HG02938 (cell line): ENCODE data around the gene HEATR5A.
"Not testable (repeated sequence)": the region's sequence is repeated elsewhere in the genome, so short reads cannot be mapped to it uniquely, and the experiment has no call there.

Source experiments
- ATAC-seq: cut with Tn5 transposase; IDR thresholded peaks from one replicate; pipeline ENCODE4 v1.9.1; 2021; ENCODE audit warnings: mild to moderate bottlenecking, moderate library complexity; ENCODE audit not compliant: unreplicated experiment

Gene HEATR5A

DNA sequence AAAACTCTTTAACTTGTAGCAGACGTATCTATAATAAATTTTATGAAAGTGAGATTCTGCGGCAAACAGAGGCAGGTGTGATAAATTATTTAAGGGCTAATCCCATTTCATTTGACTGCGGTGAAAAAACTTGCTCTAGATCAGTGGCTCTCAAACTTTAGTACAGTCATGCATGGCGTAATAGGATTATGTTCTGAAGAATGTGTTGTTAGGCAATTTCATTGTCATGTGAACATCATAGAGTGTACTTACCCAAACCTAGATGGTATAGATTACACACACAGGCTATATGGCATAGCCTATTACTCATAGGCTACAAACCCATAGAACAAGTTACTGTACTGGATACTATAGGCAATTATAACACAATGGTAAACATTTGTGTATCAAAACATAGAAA lies 83.7 kb downstream of the HEATR5A start:
- ATAC-seq, result no peak

DNA sequence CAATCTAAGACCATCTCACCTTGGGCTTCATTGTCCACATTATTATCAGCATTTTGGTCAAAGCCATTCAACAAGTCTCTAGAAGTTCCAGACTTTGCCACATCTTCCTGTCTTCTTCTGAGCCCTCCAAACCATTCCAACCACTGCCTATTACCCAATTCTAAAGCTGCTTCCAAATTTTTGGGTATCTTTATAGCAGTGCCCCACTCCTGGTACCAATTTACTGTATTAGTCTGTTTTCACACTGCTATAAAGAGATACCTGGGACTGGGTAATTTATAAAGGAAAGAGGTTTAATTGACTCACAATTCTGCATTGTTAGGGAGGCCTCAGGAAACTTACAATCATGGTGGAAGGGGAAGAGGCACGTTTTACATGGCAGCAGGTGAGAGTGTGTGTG lies 89.0 kb downstream of the HEATR5A start:
- ATAC-seq, result not testable (repeated sequence)

DNA sequence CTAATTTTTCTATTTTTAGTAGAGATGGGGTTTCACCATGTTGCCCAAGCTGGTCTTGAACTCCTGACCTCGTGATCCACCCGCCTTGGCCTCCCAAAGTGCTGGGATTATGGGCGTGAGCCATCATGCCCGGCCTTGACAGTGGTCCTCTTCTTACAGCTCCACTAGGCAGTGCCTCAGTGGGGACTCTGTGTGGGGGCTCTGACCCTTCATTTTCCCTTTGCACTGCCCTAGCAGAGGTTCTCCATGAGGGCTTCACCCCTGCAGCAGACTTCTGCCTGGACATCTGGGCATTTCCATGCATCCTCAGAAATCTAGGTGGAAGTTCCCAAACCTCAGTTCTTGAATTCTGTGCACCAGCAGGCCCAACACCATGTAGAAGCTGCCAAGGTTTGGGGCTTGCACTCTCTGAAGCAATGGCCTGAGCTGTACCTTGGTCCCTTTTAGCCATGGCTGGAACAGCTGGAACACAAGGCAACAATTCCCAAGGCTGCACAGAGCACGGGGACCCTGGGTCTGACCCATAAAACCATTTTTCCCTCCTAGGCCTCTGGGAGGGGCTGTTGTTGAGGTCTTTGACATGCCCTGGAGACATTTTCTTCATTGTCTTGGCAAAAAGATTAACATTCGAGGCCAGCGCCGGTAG lies 90.4 kb downstream of the HEATR5A start:
- ATAC-seq, result not testable (repeated sequence)

DNA sequence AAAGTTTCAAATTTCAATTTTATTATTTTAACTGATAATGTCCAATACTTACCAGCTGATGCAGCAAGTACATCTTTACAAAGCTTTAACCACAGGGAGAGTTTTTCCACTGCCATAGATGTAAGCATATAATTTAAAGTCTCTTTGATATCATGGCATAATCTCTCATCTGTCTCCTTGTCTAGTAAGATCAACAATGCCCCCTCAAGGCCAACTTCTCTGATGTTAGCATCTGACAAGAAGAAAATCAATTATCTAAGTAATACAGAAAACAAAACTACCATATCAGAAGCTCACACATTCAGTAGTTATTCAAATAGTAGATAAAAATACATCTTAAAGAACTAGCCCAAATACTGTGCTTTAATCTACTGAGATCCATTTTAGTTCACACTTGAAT lies 94.2 kb downstream of the HEATR5A start:
- no peak for ATAC-seq

DNA sequence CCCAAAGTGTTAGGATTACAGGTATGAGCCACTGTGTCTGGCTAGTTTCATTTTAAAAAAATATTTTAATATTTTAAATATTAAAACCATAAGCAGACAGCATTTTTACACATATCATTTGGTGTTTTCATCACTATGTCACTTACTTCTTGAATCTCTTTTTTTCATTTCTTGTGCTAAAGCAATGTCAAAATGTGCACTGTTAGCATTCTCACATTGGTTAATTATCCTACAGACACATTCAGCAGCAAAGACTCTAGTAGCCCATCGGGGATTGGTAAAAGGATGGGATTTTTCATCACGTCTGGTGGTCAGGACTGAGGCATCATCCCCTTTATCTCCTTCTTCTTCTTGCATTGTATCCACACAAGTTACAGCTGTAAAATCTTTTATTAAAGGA lies 96.9 kb downstream of the HEATR5A start:
- ATAC-seq, result no peak

DNA sequence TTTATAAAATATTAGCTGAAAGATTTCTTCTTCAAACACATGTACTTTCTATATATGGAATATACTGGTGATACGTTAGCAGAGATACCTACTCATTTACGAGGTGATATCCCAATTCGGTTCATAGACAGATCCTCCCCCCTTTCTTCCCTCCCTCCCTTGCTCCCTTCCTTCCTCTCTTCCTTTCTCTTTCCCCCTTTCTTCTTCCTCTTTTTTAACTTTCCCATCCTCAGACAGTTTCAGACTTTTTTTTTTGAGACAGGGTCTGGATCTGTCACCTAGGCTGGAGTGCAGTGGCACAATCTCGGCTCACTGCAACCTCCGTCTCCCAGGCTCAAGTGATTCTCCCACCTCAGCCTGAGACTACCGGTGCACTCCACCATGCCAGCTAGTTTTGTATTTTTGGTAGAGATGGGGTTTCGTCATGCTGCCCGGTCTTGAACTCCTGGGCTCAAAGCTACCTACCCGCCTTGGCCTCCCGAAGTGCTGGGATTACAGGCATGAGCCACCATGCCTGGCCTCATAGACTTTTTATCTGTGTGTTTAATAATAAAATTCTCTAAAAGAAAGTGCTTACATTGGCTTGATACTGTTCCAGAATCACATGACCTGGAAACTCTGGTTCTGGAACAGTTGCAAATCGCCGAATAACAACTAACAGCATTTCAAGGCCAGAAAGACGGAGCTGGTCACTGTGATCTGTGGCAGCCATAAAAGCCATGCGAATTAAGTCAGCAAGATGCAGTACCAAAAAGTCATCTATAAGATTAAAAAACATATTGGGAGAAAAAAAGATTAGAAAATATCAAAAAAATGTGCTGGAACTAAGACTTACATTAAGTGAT lies 99.2 kb downstream of the HEATR5A start:
- ATAC-seq, result no peak

DNA sequence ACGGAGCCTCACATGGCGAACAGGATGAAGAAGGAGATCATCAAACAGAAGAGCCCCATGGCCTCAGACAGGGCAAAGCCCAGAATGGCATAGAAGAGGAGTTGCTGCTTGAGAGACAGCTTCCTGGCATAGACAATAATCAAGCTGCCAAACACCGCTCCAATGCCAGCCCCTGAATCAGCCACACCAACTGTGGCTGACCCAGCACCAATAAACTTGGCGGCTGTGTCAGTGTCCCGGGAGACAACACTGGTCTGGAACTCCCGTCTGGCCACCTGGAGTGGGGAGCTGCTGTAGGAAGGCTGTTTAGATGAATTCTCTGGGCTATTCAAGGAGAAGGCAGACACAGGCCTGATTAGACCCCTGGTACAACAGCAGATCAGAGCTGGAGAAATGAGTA lies 100.1 kb downstream of the HEATR5A start:
- no peak for ATAC-seq

DNA sequence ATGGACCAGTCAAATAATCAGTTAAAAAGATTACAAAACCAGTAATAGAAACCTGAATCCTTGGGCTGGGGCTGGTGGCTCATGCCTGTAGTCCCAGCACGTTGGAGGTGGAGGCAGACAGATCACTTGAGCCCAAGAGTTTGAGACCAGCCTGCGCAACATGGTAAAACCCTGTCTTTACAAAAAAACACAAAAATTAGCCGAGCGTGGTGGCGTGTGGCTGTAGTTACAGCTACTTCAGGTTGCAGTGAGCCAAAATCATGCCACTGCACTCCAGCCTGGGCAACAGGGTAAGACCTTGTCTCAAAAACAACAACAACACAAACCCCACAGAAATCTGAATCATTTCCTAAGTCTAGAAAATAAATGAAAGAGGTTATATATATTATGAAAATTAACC lies 100.6 kb downstream of the HEATR5A start:
- no peak for ATAC-seq

DNA sequence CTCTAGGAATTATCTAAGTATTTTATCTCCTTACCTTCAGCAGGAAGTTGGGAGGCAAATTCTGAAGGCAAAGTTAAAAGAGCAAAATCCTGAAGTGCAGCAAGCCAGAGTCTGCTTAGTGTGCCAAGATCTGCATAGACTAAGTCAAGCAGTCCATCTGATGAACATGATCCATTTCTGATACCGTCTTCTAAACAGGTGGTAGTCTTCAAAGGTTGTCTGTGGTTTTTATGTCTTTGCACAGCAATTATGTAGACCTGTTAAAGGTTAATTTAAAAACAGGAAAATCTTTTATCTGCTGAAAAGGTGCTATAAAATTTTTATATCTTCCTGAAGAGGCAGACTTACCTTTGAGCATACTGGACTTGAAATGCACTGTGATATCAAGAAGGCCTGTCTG lies 107.4 kb downstream of the HEATR5A start:
- ATAC-seq, result no peak

DNA sequence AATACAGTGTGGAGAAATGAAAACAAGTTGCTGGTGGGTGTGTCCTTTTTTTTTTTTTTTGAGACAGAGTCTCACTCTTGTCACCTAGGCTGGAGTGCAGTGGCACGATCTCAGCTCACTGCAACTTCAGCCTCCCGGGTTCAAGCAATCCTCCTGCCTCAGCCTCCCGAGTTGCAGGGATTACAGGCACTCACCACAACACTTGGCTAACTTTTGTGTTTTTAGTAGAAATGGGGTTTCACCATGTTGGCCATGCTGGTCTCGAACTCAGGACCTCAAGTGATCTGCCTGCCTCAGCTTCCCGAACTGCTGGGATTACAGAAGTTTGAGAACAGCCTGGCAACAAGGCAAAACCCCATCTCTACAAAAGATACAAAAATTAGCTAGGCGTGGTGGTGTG lies 108.0 kb downstream of the HEATR5A start:
- ATAC-seq, result not testable (repeated sequence)

DNA sequence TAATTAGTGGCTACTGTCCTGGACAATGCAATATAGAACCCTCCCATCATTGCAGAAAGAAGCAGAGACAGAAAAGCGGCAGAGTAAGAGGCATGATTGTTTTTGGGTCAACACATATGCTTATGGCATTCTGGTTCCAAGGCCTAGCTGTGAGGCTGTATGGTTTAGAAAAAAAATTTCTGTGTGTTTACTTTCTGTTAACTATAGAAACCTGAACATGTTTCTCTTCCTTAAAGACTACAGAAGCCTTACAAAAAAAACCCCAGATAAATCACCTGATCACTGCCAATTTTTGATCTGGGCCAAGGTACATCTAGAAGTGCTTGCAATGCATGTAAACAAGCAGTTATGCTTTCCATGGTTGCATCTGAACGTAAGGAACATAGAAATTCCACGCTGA lies 112.7 kb downstream of the HEATR5A start:
- no peak for ATAC-seq

DNA sequence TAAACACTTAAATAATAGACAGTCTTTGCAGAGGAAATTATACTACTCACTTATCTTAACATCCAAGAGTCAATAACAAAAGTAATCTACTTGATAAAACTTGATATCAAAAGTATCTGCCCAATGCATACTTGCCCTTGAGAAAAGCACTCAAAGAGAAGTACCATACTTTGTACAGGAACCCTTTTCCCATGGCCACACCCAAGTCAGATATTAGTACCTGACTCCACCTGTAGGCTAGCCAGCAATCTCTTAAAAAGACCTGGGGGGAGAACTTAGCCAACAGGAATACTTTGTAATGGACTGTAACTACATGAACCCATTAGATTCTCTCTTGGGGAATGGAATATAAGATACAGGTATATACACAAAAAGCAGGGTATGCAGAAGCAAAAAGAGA lies 113.2 kb downstream of the HEATR5A start:
- ATAC-seq, result no peak

DNA sequence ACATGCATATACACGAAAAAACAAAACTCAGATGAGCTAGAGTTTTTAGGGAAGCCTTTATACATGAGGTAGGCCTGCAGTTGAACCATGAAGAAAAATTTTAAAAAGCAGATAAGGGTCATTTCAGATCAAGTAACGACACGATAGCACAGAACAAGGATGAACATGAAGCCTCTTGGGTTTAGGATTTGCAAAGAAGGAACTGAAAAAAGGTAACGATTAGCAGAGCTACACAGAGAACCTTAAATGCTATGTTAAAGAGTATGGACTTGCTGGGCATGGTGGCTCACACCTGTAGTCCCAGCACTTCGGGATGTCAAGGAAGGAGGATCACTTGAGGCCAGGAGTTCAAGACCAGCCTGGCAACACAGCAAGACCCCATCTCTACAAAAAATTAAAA lies 116.7 kb downstream of the HEATR5A start:
- ATAC-seq, result no peak

DNA sequence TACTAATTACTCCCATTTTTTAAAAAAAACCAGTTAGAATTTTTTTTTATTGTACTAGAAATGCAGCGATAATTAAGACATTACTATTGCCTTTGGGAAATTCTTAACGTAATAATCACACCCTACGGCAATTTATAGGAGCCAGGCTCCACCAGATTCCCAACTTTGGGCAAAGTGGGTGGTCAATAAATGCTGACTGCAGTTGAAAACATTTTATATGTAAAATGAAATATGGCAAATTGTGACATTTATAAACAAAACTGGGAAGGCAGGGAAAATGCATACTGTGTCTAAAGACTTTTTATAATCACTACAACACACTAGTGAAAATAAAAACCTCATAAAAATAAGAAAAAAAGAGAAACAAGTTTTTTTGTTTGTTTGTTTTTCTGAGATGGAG lies 119.5 kb downstream of the HEATR5A start:
- no peak for ATAC-seq

DNA sequence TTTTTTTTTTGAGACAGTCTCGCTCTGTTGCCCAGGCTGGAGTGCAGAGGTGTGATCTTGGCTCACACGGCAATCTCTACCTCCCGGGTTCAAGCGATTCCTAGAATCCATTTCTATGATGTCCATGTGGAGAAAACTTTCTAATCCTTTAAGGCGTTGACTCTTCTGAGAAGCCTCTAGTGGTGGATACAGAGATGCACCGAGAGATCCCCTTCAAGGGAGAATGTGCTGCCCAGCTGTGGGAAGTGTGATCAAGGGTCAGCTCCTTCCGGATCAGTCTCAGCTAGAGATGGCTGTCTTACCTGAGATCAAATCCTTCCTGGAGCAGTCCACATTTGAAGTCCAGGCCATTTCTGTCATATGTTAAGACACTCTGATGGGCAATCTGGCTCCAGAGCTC lies 120.1 kb downstream of the HEATR5A start:
- ATAC-seq, result no peak

DNA sequence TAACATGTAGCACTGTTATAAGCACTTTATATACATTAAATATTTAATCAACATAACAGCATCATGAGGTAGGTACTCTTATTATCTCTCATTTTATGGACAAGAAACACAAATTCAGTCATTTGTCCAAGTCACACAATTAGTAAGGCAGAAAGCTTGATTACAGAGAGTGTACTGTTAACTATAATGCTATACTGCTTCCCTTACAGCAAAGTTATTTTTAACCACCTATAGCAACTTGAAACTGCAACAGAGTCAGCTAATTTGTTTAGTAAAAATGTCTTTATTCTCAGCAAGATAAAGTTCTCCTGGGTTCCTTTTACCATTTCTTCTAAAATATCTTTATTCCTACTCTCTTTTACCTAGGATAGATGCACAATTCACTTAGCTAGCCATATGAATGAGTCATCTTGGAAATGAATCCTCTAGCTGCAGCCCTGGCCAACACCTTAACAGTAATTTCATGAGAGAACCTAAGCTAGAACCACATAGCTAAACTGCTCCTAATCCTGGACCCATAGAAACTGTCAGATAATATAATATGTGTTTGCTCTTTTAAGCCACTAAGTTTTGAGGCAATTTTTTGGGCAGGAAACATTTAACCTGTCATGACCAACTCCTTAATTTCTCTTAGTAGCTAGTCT lies 122.5 kb downstream of the HEATR5A start:
- peak; percentile 73 for ATAC-seq

DNA sequence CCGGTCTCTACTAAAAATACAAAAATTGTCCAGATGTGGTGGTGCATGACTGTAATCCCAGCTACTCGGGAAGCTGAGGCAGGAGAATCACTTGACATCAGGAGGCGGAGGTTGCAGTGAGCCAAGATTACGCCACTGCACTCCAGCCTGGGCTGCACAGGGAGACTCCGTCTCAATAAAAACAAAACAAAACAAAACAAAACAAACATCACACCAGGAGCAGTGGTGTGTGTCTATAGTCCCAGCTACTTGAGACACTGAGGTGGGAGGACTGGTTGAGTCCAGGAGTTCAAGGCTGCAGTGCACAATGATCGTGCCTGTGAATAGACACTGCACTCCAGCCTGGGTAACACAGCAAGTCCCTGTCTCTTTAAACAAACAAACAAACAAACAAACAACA lies 123.2 kb downstream of the HEATR5A start:
- ATAC-seq, result no peak

DNA sequence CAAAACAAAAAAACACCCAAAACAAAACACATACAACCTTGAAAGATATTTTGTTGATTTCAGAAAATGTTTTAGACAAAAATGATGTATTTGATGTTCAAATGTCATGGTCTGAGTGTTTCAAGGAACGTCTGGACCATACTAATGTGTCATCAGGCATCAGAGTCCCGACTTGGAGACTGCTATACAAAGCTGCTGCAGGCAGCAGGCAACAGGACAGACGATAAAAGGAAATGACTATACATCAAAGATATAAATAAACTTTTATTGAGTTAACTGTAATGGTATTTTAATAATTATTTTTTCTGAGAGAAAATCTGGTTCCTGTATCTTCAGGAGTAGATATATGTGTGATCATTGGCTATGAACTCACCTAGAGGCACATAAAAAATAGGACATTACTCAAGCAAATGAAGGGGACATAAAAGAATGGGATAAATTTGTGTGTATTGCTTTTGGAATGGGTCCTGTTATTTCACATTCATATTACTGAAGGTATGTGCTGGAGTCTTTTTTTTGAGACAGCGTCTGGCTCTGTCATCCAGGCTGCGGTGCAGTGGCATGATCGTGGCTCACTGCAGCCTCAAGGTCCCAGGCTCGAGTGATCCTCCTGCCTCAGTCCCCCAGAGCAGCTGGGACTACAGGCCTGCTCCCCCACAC lies 125.5 kb downstream of the HEATR5A start:
- no peak for ATAC-seq

DNA sequence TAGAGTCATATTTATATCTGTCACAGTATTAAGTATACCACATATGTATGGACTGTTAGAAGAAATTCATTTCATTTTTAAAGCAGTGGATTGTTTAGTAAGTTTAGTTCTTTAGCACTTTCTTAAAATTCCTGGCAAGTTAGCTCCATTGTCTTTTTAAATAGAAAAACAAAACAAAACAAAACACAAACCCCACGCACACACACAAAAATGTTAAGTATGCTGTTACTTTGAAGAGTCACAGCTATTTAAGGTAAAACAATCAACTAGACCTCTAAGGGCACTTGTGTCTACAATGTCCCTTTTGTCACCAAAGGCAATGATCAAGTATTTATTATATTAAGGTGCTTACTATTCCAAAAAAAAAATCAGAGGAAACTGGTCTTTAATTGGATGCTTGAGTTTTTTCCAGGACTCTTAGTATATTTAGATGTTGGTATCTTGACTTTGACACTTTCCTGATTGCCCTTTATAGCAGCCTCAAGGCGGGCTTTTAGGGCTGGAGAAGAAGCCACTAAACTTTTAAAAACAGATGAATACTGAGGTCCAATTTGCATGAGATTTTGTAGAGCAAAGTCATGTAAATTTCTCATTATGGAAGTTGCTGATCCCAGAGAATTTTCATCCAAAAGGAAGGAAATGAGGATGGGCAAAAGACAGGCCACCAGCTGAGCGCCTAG lies 127.3 kb downstream of the HEATR5A start:
- no peak for ATAC-seq

DNA sequence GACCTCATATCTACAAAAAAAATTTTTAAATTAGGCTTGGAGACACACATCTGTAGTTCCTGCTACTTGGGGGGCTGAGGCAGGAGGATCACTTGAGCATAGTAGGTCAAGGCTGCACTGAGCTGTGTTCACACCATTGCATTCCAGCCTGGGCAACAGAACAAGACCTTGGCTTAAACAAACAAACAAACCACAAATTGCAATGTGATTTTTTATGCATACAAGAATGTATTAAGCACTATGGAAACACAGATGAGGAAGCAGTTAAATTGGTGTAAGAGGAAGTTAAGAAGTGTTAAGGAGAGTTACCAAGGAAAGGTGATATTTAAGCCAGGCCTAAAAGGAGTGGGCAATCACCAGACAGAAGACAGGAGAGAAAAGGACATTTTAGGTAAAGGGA lies 129.1 kb downstream of the HEATR5A start:
- no peak for ATAC-seq
